KBM-7 (cell line): Measurements from ENCODE around the gene COL10A1.

Experiments
- DNase-seq: peaks from one replicate; pipeline ENCODE4 v3.0.0-alpha.2; 2015
- in situ Hi-C: fragments of 300-500 bp; cut with MboI; formaldehyde crosslinking; loops from 2 replicates; pipeline ENCODE4 v1.14.3; 2020; ENCODE audit warnings: low sequenced_read_pairs, low pct_unique_long_range_greater_than_20kb, mixed read lengths

Gene COL10A1

DNA sequence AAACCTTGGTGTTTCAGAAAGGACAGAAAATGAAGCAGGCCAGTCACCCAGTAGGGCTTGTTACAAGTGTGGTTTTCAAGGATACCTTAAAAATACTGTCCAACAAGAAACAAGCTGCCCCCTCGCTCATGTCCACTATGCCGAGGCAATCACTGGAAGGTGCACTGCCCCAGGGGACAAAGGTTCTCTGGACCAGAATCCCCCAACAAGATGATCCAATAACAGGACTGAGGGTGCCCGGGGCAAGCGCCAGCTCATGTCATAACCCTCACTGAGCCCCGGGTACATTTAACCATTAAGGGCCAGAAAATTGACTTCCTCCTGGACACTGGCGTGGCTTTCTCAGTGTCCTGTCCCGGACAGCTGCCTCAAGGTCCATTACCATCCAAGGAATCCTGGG is 31.9 kb downstream of the COL10A1 start:
- DNase-seq: no peak
- in situ Hi-C loops: no loop called here

- no peak for DNase-seq
- in situ Hi-C loops: no loop called here
Measured at GRCh38 chr6:116090251-116090650, 35.7 kb downstream of the COL10A1 start.

DNA sequence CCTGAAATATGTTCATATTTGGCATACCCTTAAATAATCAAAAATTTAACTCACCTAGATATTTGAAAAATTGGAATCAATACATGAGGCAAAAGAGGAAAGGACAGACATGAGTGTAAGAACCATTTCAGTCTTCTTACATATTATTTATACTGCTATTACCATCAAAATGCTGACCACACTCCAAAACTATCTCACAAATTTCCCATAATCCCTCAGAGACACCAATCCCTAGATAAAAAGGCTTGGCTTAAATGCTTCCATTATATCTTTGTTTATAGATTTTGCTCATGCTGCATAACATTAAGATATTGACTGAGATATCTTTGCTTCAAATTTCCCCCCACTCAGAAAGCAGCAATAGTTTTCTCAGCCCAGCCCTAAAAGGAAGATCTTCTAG is 37.0 kb downstream of the COL10A1 start:
- in situ Hi-C loops: no loop called here

GRCh38 chr6:116087437-116088027 is 38.4 kb downstream of the COL10A1 start:
- no peak for DNase-seq
- in situ Hi-C loops: no loop called here

More for the DNA sequence above, 37.0 kb downstream of the COL10A1 start:
- DNase-seq: no peak

DNA sequence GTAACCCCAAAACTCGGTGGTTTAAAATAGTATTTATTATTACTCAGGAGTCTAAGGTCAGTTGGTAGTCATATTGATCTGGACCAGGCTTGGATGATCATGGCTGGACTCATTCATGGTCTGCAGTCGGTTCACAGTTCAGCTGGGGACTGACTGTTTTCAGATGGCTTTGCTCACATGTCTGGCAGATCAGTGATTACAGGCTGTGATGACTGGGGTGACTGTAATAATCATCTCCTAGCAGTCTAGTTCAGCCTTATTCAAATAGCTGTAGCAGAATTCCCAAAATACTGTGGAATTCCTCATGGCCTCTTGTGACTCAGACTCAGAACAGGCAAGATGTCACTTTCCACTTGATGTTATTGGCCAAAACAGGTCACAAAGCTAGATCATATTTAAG is 41.6 kb downstream of the COL10A1 start:
- no peak for DNase-seq
- in situ Hi-C loops: no loop called here

DNA sequence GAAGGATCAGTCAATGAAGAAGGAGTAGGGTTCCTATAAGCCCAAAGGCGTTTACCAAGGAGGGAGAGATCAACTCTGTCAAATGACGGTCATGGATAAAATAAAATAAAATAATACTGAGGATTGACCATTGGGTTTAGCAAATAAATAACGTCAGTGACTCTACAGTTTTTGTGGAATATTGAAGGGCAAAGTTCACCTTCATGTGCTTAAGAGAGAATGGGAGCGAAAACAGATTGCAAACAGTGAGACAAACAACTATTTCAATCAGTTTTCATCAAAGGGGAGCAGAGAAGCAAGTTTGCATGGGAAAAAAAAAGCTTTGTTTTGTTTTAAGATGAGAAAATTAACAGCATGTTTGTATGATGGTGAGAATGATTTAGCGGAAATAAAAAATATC is 42.9 kb downstream of the COL10A1 start:
- no peak for DNase-seq
- in situ Hi-C loops: no loop called here

DNA sequence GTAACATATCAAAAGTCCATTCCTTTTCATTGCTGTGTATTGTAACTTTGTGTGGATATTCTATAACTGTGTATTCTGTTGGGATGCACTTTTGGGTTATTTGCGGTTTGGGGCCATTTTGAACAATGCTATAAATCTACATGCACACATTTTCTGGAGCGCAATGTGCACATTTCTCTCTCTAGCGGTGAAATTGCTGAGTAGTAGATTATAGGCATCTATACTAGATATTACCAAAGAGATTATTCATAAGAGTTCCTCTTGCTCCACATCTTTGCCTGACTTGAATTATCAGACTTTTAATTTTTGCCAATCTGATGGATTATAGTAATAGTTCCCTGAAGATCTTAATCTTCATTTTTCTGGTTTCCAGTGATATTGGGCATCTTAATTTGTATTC is 47.0 kb downstream of the COL10A1 start:
- DNase-seq: no peak
- in situ Hi-C loops: no loop called here

DNA sequence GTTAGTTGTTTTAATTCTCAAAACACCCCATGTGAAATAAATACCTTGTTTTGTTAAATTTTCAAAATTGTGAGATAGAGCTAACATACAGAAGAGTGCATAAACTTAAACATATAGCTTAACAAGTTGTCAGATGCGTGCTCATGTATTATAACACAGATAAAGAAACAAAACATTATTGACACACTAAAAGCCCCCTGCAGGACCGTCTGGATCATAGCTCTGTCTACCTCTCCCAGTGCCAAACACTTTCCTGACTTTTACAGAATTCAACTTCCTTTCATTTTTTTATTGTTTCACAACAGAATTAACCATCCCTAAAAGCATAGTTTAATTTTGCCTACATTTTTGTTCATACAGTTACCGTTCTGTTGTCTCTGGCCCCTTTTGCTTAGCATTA is 47.4 kb downstream of the COL10A1 start:
- DNase-seq: no peak

GRCh38 chr6:116074732-116075390 is 51.1 kb downstream of the COL10A1 start:
- in situ Hi-C loops: no loop called here
- no peak for DNase-seq

More for the DNA sequence above, 47.4 kb downstream of the COL10A1 start:
- in situ Hi-C loops: no loop called here

- in situ Hi-C loops: no loop called here
- DNase-seq: no peak
Measured at GRCh38 chr6:116073765-116074440, 52.0 kb downstream of the COL10A1 start.

GRCh38 chr6:116072368-116072767 is 53.6 kb downstream of the COL10A1 start:
- no peak for DNase-seq
- in situ Hi-C loops: no loop called here

- DNase-seq: no peak
- in situ Hi-C loops: no loop called here
Measured at GRCh38 chr6:116070616-116071389, 55.1 kb downstream of the COL10A1 start.

DNA sequence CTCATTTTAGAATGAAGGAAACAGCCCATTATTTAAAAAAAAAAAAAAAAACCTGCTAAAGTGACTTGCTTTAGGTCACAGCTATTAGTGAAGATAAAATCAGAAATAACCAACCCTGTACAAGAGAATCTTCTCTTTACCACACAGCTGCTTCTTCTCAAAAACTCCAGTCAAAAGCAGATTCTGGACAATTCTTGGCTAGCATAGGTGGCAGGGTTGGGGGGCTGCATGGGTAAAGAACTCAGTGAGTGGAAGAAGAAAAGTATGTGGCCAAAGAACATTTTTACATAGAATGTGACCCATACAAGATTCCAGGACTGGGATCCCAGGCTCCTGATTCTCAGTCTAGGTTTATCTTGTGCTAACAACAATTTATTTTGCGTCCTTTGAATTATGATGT is 55.8 kb downstream of the COL10A1 start:
- in situ Hi-C loops: no loop called here
- no peak for DNase-seq
